Activated naive CD4-positive, alpha-beta T cell treated with anti-CD3 and anti-CD28 coated beads, Interleukin-2, amount 50 U/mL, for 16 hours (primary cell): Measurements from ENCODE around the gene COA8.

Experiments
- DNase-seq: peaks from one replicate; pipeline ENCODE4 v3.0.0-alpha.2; 2020

Gene COA8

GRCh38 chr14:103526247-103526913, 36.4 kb upstream of the COA8 start:
- no peak for DNase-seq

- no peak for DNase-seq
Observed at GRCh38 chr14:103526914-103527248, 35.9 kb upstream of the COA8 start.

- DNase-seq: peak; percentile 18
Observed at GRCh38 chr14:103527408-103528145, 35.2 kb upstream of the COA8 start.

- DNase-seq: no peak
Observed at GRCh38 chr14:103528146-103528586, 34.6 kb upstream of the COA8 start.

- peak; percentile 76 for DNase-seq
Observed at GRCh38 chr14:103528587-103529382, 34.0 kb upstream of the COA8 start, which contains the start of gene TRMT61A. Gene TRMT61A (plus strand): TSS chr14:103529196. CDS start chr14:103529979, 783 bp downstream.

GRCh38 chr14:103529383-103530365, 33.1 kb upstream of the COA8 start:
- no peak for DNase-seq

- DNase-seq: no peak
Observed at GRCh38 chr14:103530390-103530789, 32.4 kb upstream of the COA8 start.

GRCh38 chr14:103530831-103531230, 31.9 kb upstream of the COA8 start:
- no peak for DNase-seq

GRCh38 chr14:103531421-103532215, 31.1 kb upstream of the COA8 start:
- no peak for DNase-seq

- DNase-seq: no peak
Observed at GRCh38 chr14:103532216-103533136, 30.3 kb upstream of the COA8 start.

GRCh38 chr14:103533137-103533998, 29.4 kb upstream of the COA8 start:
- no peak for DNase-seq

- DNase-seq: no peak
Observed at GRCh38 chr14:103533999-103534575, 28.7 kb upstream of the COA8 start.

- DNase-seq: no peak
Observed at GRCh38 chr14:103534576-103535061, 28.1 kb upstream of the COA8 start.

GRCh38 chr14:103535081-103535890, 27.5 kb upstream of the COA8 start:
- DNase-seq: no peak

- no peak for DNase-seq
Observed at GRCh38 chr14:103535891-103536565, 26.7 kb upstream of the COA8 start.

GRCh38 chr14:103536693-103537092, 26.1 kb upstream of the COA8 start:
- DNase-seq: no peak
